Right lung (tissue), 5 donors: Measurements from ENCODE around the gene CAPN2. TPM values are rescaled to one million over a fixed set of nuclear protein-coding genes. Genes with fewer than 3 reads are reported as not detected.

ENCODE experiments used
- DNase-seq, 2 donors: peaks; one replicate each; pipeline ENCODE4 v3.0.0-alpha.2; 2013
- polyA plus RNA-seq, 5 donors: library from polyadenylated mRNA; unstranded; fragments of 120-200 nt; gene quantifications; one replicate each; pipeline versions ENCODE4 v1.2.1 to v1.2.3, GENCODE V29; 2013; ENCODE audit warnings: inconsistent platforms in 1 of 5, low replicate concordance in 1 of 5; ENCODE audit not compliant: insufficient read length in 5 of 5, insufficient read depth in 1 of 5

The CAPN2 gene
- polyA plus RNA-seq, 5 donors: 135 to 169 (median 146) TPM

DNA sequence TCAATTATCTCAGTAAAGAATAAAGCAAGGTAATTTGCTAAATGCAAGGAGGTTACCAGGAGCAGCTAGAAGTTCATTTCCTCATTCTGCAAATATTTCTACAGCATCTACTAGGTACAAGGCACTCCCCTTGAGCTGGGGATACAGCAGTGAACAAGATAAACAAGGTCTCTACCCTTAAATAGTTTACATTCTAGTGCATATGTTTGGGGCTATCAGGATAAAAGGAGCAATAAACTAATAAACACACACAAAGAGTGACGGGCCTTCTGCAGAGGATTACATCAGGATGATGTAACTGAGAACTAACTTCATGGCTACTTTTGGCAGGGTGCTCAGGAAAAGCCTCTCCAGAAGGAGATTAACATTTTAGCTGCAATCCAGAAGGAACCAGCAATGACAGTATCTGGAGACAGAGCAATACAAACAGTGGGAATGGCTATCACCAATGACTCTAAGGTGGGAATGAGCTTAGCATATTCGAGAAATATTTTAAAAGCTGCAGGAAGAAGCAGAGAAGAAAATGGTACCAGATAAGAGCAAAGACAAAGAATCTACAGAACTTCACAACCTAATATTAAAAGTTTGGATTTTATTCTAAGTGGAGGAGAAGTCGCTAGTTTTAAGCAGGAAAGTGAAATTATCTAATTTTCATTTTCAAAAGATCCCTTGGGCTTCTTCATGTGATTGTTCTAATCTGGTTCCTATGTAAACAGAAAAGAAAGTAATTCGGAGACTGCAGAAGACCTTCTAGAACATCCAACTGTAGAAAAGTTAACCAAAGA is 107.6 kb downstream of the CAPN2 start:
- no peak for DNase-seq

DNA sequence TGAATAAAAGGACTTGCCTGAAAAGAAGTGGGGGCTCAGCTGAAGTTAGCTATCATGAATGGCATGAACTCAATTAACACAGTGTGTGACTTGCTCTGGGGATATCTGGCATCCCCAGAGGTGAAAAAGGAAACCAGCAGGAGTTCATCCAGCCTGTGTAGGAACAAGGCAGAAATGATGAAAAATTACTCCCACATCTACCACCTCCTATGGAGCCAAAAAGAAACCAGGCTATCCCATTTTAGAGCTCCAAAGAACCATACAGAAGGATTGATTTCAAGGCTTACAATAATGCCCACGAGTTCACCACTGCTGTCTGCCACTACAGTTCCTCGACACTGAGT is 108.1 kb downstream of the CAPN2 start:
- no peak for DNase-seq

DNA sequence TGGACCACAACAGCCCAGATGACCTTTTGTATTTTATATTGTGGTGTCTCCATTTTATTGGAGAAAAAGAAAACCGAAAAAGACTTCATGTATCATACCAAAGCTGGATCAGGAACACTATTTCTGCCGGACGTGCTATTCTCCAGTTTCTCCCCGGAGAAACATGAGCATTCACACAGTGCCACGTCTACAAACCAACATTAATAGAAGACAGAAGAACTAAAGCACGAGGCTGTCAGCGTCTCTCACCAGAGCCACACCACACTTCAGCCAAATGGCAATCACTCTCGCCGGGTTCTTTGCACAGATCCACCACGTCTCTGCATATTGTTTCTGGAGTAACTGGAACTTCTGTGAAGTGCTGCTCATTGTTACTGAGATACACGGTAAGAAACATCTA is 108.6 kb downstream of the CAPN2 start:
- DNase-seq: no peak

DNA sequence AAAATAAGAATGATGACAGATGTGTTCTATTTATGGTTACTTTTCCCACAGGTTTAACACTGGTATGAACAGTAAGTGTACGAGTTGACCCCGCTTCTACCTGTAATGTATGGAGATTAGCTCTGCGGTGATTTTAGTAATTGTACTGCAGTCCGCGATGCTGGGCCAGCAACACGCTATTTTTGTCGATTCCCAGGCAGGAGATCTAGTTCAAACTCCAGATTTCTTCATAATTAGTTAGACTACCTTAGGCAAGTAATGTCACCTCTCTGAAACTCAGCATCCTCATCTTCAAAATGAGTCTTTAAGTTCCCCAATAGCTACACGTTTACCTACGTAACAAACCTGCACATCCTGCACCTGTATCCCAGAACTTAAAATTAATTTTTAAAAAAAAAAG is 111.9 kb downstream of the CAPN2 start:
- no peak for DNase-seq

DNA sequence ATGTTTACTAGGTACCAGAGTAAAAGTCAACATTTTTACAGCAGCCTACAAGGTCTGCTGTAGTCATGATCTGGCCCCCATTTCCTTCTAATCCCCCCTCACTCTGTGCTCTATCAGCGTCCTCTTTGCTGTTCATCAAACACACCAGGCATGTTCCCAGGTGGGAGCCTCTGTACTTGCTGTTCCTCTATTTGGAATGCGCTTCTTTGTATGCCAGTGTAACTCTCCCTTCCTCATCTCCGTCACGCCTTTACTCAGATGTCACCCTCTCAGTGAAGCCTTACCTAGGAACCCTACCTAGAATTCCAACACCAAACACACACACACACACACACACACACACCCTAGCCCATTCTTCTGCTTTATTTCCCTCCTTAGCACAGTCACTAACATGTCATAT is 112.4 kb downstream of the CAPN2 start:
- DNase-seq: no peak

Other genes with a start within 250 kb of the CAPN2 start
- 1 to 10 TPM in 2 of 5 donors, under 1 TPM in 3; 0.48 to 2.2 (median 0.98) TPM for gene CAPN8, start 46.8 kb upstream of the CAPN2 start, polyA plus RNA-seq
- gene TP53BP2, start 133.4 kb downstream of the CAPN2 start, polyA plus RNA-seq: 10 to 100 TPM; 38.3 to 66.3 (median 50.3) TPM